Activated naive CD8-positive, alpha-beta T cell treated with anti-CD3 and anti-CD28 coated beads, Interleukin-2, amount 50 U/mL, for 16 hours (primary cell): ENCODE data around the gene ATP6V1G3.
"Not testable (repeated sequence)": the region's sequence is repeated elsewhere in the genome, so short reads cannot be mapped to it uniquely, and the experiment has no call there.

Experiments
- DNase-seq: peaks from one replicate; pipeline ENCODE4 v3.0.0-alpha.2; 2020; ENCODE audit warnings: low read depth, low spot score

ATP6V1G3 gene

DNA sequence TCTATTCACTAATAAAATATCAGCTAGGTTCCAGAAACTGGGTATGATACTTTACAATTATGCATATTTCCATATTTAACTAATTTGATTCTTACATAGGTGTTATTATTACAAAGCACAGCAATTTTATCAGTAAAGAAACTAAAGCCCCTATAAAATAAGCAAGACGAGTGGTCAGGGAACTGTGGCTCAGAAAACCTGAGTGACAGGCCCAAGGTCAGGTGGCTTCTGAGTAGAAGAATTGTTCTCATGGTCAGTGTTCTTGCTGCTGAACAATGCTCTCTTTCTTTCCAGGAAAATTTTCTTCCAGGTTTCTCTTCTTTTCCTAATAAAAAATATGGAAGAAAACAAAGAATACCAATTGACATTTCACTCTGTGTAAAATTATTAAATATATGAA, 2.2 kb upstream of the ATP6V1G3 start:
- no peak for DNase-seq

DNA sequence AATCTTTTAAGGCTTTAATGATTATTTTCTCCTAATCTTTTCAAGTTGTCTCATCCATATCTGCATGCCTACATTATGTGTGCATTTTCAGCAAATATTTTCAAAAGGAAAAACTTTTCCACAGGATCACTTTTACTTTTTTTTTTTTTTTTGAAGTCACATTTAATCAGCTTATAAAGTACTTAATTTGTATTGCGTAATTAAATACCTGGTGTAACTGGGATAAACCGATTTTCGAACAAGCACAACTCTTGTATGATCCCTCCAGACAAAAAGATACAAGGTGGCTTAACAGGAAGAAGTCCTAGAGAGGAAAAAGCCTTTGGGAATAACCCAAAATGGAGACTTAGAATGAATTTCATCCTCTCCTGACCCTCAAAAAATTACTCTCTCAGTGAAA, 1.3 kb upstream of the ATP6V1G3 start:
- DNase-seq: no peak

DNA sequence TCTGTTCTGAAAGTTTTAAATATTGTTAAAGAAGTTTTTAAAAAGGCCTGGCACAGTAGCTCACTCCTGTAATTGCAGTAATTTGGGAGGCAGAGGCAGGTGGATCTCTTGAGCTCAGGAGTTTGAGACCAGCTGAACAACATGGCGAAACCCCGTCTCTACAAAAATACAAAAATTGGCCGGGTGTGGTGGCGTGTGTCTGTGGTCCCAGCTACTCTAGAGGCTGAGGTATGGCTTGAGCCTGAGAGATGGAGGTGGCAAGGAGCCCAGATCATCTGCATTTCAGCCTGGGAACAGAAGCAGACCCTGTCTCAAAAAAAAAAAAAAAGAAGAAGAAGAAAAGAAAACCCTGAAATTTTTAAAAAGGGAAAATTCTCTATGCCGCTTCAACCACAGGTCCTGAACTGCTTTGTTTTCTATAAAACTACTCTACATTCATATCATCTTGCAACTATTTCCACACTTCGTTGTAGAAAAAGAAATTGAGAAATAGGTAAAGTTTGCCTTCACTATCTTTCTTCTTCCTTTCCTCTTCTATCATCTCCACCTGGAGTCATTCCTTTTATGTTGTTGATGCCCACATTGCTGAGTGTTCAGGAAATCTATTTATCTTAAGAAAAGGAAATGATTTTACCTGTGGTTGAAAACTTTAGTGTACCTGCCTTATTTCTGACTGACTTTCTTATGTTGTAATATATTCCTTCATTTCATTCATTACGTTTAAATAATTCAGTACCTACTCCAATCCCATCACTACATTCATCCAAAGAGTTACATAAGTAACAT, 1.7 kb downstream of the ATP6V1G3 start:
- DNase-seq: no peak

DNA sequence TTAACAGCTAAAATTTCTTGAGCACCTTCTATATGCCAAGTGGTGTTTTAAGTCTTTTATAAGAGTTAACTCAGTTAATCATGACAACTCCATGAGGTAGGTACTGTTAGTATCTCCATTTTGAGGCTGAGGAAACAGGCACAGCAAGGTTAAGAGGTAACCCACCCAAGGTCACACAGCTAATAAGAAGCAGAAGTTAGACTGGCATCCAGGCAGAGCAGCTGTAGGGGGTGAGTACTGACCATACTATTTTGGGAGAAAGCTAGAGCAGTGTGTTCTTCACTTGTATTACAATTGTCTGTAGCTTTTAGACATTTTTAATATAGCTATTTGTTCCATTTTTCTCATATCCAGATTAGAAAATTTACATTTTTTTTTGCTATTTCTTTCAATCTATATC, 4.8 kb downstream of the ATP6V1G3 start:
- DNase-seq: no peak

DNA sequence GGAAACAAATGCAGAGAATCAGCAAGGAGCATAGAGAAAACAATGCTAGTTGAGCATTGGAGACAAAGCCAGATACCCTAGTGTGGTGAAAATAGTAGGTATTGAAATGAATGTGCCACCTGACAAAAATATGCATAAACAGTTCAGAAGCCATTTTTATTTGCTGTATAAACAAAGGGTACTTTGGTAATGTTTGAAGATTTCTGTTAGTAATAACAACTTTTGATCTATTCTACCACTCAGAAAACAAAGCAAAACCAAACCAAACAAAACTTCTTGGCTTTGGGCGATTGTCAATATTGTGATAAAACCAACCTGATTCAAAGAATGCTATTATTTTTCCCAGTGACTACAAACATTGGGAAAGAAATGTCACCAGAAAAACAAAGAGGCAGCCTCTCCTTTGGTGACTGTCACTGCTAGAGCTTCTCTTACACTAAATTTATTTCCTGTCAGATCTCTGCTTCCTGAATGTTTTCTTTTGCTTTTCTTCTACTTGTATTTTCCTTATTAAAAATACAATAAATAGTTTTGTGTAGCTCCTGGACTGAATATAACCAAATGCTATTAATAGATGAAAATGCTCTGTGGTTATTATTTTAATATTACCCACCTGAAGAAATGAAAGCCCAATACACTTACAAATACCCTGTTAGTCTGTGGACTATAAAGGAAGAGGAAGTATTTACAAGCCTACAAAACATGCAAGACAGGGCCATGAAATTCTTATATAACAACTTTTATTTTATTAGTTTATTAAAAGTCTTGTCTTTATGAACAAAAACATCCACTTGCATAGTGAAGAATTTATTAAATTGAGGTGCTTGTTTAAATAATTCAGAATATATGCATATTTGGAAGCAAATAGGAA, 5.7 kb downstream of the ATP6V1G3 start:
- no peak for DNase-seq

DNA sequence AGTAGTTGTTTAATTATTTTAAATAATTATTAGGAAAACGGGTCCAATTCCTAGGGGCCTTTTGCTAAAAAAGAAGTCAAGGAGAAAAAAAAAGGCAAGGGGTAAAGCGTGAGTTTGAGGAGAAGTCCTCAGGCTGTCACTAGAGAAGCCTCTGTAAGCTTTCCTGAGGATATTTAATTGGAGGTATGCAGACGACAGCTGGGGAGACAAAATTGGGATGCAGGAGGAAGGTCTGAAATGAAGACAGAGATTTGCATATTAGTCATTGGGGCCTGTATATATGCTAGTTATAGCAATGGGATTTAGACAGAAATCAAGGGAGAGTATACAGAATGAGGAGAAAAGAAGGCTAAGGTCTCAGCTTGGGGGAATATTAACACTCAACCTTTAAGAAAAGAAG, 8.6 kb downstream of the ATP6V1G3 start:
- no peak for DNase-seq

DNA sequence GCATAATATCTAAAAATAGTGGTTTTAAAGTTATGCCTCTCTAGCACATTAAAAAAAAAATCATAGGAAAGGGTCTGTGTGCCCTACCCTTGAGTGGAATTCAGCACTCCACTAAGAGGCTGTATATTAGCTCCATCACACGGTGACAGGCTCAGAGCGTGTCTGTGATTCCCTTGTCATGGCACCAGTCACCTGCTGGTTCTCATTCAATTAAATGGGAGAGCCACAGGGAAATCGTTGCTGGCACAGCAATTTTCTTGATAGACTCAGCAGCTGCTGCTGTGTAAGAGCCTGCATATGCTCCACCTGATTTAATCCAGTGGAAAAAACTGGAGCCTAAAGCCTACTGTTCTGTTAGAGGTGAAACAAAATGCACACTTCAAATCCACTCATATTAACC, 9.5 kb downstream of the ATP6V1G3 start:
- no peak for DNase-seq

DNA sequence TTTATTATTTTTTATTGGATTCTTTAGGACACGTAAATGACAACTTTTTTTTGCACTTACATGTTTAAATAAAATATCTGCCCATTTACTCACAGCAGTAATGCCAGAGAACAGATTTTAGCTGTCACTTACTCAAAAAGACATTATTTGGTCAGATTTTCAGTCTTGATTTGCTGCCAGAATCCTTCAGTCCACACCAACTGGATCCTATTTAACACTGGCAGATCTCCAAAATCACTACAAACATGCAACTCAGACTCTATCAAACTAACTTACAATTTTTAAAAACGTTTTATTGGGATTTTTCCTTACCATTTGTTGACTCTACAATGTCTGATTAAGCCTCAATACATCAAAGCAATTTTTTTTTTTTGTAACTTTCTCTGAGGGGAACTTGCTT, 11.1 kb downstream of the ATP6V1G3 start:
- no peak for DNase-seq

DNA sequence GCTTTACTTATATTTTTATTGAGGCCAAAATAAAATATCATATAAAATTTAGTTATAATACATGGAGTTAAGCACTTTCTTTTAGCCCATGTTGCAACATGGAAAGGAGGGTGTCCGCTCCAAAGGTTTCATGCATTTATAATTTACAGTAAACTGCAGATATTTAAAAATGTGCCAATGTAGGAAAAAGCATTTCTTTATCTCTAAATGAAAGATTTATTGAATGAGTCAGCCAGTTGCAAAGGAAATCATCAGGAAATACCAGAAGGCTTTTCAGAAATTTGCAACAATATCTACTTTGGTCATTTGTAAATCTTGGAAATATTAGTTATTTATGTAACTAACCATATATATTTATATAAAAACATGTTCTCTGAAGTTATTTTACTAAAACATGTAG, 12.1 kb downstream of the ATP6V1G3 start:
- no peak for DNase-seq

DNA sequence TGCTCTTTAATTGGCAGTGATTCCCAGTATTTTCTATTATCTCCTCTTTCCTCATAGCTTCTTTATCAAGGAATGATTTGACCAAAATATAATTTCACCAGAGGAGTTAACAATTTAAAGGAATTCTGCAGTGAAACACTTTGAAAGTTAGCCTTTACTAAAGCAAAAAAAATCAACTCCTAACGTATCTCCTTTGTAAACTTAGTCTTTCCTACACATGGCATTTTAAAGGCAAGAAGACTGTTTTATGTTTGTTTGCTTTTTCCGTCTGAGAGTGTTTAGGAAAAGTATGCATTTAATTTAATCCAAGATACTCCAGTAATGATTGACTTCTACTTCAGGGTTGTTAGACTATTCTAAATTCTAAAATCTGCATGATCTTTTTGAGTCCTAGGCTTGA, 15.9 kb downstream of the ATP6V1G3 start:
- DNase-seq: no peak

DNA sequence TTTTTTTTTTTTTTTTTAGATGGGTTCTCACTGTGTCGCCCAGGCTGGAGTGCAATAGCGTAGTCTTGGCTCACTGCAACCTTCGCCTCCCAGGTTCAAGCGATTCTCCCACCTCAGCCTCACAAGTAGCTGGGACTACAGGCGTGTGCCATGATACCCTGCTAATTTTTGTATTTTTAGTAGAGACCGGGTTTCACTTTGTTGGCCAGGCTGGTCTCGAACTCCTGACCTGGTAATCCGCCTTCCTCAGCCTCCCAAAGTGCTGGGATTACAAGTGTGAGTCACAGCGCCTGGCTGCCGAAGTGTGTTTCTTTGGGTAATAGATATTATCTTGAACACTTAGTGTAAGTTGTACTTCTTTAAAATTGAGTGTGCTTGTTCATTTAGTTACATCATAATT, 16.4 kb downstream of the ATP6V1G3 start:
- not testable (repeated sequence) for DNase-seq

DNA sequence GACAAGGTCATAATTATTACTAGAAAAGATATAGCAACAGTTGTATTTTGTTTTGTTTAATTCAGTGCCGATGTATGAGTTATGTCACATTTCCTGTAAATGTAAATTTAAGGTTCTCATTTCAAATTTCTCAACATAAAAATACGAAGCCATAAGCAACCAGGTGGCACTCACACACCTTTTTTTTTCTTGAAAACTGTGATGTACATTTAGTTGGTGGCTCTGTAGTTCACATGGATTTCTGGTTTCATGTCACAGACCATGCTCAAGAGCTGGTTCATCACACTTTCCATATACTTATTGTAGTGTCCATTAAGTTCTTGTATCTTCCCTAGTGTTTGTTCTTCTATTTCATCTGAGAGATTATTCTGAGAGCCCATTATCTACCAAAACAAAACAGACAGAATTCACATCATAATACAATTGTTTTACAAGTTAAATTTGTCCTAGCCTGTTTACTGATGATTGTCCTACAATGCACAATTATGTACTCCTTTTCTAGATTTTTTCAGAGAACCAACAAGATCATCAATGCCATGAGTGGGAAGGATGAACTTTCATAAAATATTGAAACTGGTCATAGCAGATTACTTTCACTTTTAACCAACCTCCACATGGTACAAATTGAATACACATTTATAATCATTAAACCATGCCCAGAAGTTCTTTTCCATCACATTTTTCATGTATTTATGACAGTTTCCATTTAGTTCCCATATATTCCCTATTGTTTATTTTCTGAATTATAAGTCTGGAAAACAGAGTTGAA, 17.1 kb downstream of the ATP6V1G3 start:
- no peak for DNase-seq

DNA sequence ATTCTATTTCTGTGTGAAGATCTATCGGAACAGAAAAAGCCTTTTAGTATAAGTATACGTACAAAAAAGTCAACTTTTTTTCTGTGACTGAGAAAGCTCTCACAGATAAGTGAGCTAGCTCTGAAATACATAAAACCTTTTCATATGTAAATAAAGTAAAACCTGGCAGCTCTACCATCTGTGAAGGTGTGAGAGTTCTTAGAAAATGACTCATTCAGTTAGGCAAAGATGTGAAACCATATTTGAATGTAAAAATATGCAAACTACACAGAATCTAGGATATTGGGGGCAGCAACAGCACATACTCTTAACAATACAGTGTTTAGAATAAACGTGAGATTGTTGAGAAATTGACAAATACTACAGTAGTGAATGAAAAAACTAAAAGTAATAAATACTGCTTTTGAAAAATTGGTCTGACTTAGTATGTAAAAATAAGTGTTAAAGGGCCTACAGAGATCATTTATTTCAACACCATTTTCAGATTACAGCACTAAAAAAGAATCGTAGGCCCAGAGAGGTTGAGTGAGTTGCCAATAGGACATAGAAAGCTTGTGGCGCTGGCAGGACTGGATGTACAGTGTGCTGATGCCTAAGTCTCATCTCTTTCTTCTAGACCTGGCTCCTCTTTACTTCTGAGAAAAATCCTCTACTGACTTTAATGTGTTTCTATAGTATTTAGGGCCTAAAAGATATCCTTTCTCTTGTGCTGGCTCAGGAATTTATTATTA, 19.8 kb downstream of the ATP6V1G3 start:
- DNase-seq: no peak

DNA sequence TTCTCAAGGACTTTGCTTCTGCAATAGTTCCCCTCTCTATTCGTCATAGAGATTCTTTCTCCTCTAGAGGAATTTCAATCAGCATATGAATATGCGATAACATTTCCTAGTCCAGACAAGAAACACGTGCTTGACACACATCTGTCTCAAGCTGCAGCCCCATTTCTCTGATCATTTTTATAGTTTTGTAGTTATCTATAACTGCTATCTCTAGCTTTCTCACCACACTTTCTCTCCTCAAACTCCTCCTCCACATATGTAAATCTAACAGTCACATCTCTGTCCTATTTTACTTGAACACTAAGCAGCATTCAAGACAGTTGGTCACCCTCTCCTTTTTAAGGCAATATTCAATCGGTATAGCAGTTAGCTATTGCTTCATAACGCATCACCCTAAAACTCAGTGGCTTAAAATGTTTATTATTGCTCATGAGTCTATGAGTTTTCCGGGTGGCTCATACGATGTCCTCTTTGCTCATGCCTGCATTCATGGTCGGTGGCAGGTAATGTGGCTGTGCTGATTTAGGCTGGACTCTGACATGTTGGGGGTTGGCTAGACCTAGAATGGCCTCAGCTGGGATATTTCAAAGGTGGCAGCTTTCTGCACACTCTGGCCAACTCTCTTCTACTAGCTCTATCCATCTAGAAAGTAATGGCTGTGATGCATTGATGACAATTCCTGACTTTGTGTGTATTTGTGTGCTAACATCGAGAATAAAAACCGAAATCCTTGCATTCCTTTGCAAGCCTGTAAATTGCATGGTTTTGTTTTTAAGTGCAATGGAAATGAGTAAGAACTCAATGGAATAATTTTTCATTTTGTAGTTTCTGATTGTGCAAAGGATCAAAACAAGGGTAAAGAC, 20.6 kb downstream of the ATP6V1G3 start:
- no peak for DNase-seq

DNA sequence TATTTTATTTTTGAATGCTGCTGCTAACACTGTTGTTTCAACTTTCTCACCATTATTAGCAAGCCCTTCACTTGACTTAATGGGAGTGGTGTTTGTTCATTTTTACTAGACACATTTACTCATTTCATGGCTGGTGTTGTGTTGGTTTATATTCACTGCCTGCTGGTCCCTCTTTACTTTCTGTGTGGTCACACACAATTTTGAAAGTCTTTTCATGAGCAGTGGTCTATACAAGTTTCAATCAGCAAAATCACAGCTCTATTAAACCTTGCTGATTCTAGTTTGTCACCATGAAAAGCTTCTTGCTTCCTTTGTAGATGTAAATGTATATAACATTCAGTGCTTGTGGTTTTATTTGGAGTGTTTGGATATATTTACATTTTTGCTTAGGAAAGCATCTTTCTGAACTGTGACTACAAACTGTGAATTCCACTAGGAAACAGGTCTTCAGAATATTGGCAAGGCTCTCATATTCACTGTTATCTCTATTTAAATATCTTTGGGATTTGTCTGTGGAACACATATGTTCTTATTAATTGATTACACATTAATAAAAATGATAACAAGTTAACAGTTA, 22.8 kb downstream of the ATP6V1G3 start:
- DNase-seq: no peak

DNA sequence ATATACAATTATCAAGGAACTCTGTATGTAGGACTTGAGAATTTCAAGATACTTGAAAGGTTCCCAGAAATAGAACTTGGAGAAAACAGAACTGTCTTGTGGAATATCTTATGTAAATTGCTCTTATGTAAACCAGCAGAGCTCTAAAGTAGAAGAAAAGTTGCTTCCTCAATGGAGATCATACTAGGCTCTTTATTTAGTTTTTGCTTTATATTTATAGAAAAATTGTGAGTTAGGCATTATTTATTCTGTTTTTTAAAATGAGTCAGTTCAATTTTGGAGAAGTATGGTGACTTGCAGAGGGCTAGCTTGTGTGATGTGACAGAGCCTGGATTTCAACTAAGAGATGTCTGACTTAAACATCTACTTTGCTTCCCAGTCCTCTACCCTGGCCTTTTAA, 40.4 kb downstream of the ATP6V1G3 start:
- DNase-seq: no peak

DNA sequence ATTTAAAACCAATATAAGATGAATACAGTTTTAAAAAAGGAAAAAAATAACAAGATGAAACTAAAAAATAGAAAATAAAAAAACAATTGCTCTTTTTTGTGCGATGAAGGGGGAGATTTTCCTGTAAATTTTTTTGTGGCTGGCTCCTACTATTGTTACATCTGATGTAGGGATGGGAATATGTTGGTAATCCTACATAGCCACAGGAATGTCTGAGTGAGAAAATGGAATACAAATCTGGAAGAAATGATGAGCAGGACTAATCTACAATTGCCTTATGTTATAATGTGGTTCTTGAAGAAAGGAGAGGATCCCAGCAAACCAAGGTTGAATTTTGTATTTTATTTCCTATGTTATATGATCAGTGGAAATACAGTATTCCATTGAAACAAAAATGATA, 40.9 kb downstream of the ATP6V1G3 start:
- no peak for DNase-seq

DNA sequence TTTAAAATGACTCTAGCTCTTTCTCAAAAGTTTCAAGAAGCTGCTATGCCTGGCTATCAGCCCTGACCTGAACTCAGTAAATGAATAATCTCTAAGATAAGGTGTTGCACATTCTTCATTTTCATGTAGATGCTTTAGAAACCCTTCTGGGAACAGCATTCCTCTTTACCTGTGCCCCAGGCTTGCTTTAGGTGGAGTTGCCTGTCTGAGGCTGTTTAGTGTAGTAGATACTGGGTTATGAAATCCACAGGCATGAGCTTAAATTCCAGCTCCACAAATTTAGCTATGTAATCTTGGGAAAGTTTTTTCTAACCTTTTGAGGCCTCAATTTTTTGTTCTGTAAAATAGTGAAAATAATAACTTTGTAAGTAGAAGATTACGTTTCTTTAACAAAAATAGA, 41.6 kb downstream of the ATP6V1G3 start:
- no peak for DNase-seq

DNA sequence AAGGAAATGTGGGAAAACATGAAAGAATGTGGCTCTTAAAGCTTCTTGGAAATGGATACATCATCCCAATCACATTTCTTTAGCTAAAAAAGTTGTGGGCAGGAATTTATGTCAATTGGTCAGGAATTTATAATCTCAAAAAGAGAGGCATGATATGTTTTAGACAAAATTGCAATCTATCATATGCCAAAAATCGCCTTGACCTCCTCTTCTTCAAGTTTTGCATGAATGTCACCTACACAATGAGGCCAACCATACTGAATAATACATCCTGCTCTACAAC, 42.4 kb downstream of the ATP6V1G3 start:
- DNase-seq: no peak

DNA sequence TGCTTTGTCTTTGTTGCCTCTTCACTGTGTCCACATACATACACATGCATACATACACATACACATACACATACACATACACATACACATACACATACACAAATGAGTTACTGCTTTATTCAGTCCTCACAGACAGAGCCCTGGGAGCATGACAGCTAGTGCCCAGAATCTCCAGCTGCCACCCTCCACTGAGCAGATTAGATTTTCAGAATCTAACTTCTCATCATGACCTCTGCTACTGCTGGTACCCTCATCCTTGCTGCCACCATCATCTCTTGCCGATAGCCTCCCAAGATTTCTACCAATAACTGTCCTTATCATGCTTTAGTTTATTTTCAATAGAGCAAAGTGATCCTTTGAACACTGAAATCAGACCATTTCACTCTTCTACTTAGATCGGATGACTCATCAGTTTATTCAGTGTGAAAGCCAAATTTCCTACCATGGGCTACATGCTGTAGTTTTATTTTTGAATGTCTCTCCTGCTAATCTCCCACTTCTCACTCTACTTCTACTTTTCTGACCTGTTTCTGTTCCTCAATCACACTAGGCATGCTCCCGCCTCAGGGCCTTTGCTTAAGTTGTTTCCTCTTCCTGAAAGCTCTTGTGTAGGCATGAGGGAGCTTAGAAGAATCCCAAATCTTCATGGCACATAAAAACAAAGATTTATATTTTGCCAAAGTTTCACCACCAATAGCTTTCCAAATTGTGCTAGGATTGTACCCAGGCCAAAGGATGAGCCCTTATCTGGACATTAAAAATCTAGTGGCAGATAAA, 43.0 kb downstream of the ATP6V1G3 start:
- DNase-seq: no peak
